CD8-positive, alpha-beta memory T cell (primary cell): ENCODE measurements around the gene UQCR11. TPM values are rescaled to one million over a fixed set of nuclear protein-coding genes. Genes with fewer than 3 reads are reported as not detected.

Experiments used
- CTCF ChIA-PET: fragments of 350-600 bp; sonication (Branson Sonifier 250); formaldehyde crosslinking; loops from one replicate; lab custom pipeline; 2021; ENCODE audit warnings: antibody characterized with exemption; lab: Charles Lee
- POLR2A ChIA-PET: fragments of 350-600 bp; sonication (Branson Sonifier 250); formaldehyde crosslinking; loops from one replicate; lab custom pipeline; 2021; ENCODE audit warnings: antibody characterized with exemption; lab: Charles Lee
- DNase-seq, 5 donors: peaks; one replicate each; pipeline versions ENCODE4 v3.0.0 to v3.0.0-alpha.2; 2020 to 2022; ENCODE audit warnings: mixed read lengths in 1 of 5
- H3K27ac ChIP-seq: one replicate; pipeline ENCODE4 v1.7.0; 2013; ENCODE audit warnings: low read depth, mild to moderate bottlenecking, low read length, moderate library complexity
- H3K27me3 ChIP-seq: 2 replicates; pipeline ENCODE4 v1.7.0; 2013; ENCODE audit warnings: low read length, mild to moderate bottlenecking; ENCODE audit not compliant: insufficient read depth, poor library complexity, severe bottlenecking
- H3K36me3 ChIP-seq: 2 replicates; pipeline ENCODE4 v1.7.0; 2013; ENCODE audit warnings: mild to moderate bottlenecking, low read length, moderate library complexity; ENCODE audit not compliant: insufficient read depth
- H3K4me1 ChIP-seq: 2 replicates; pipeline ENCODE4 v1.7.0; 2013; ENCODE audit warnings: mild to moderate bottlenecking, low read length, moderate library complexity; ENCODE audit not compliant: insufficient read depth
- H3K4me3 ChIP-seq: 2 replicates; pipeline ENCODE4 v1.7.0; 2013; ENCODE audit warnings: mild to moderate bottlenecking, low read length
- H3K9me3 ChIP-seq: 2 replicates; pipeline ENCODE4 v1.7.0; 2013; ENCODE audit warnings: mild to moderate bottlenecking, low read length
- H3K27ac Mint-ChIP-seq, 8 donors: one replicate each; pipeline ENCODE4 v1.8.0; 2020 to 2021; ENCODE audit warnings: mixed read lengths in 8 of 8, mild to moderate bottlenecking in 6 of 8, inconsistent platforms in 3 of 8, moderate library complexity in 3 of 8
- H3K27me3 Mint-ChIP-seq, 2 donors: one replicate each; pipeline ENCODE4 v1.8.0; 2020 to 2021; ENCODE audit warnings: mixed read lengths in 2 of 2, mild to moderate bottlenecking in 1 of 2, moderate library complexity in 1 of 2
- H3K36me3 Mint-ChIP-seq, 3 donors: one replicate each; pipeline ENCODE4 v1.8.0; 2020 to 2021; ENCODE audit warnings: mixed read lengths in 3 of 3, inconsistent platforms in 1 of 3, mild to moderate bottlenecking in 1 of 3
- H3K4me1 Mint-ChIP-seq, 3 donors: one replicate each; pipeline ENCODE4 v1.8.0; 2020 to 2021; ENCODE audit warnings: mixed read lengths in 3 of 3, inconsistent platforms in 1 of 3, mild to moderate bottlenecking in 1 of 3
- H3K4me3 Mint-ChIP-seq, 7 donors: one replicate each; pipeline ENCODE4 v1.8.0; 2020 to 2021; ENCODE audit warnings: mixed read lengths in 7 of 7, mild to moderate bottlenecking in 6 of 7, moderate library complexity in 4 of 7, inconsistent platforms in 2 of 7
- H3K9me3 Mint-ChIP-seq, 5 donors: one replicate each; pipeline ENCODE4 v1.8.0; 2020 to 2022; ENCODE audit warnings: mixed read lengths in 5 of 5, mild to moderate bottlenecking in 3 of 5, moderate library complexity in 2 of 5, inconsistent platforms in 1 of 5
- polyA plus RNA-seq: library from polyadenylated mRNA; unstranded; fragments of 300-500 nt; fragmentation: Illumina TruSeq; gene quantifications from one replicate; pipeline ENCODE4 v1.2.3, GENCODE V29; 2021
- total RNA-seq, 2 experiments: library from RNA; stranded (reverse); gene quantifications; one replicate each; pipeline ENCODE4 v1.2.3, GENCODE V29; 2021

UQCR11 gene
- total and polyA plus RNA-seq, 3 experiments from 2014 or later = 239 to 613 (median 266) TPM

DNA sequence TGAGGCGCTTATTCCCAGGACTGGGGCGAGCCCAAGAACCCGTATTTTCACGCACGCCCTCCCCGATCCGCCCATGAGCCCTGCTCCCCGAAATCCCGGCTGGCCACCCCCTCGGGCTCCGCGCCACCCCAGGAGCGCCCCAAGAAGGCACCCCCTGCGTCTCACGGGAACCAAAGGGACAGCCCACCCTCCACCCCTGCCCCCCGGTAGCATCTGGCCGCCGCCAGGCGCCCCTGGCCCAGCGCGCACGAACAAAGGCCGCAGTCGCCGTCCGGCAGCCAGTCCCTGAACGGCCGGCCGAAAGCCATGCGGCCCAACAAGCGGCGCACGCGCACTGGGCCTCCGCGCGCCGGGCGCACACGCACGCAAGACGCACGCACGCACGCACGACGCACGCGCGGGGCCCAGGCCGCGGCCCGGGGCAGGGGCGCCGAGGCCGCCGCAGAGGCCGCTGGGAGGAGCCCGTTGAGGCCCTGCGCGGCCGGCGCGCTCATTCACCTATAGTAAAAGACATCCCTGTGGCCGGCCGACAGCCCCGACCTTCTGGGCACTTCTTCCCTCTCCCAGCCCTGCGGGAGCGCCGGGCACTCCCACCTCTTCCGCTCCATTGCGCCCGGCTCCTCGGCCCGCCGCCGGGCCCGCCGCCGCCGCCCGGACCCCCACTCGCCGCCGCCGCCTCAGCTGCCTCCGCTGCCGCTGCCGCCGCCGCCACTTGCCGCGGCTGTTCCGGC lies 13.1 kb downstream of the UQCR11 start:
- Mint-ChIP-seq H3K9me3 (no peaks in the 10 kb centered on the region), H3K4me1 (peaks cover 14 to 23% (median 15%) of the 10 kb centered on the region in 3 donors), H3K4me3 (peak overlapping the region; percentile 84 to 91 (median 86)), H3K27me3 (no peaks in the 10 kb centered on the region), H3K27ac (peak overlapping the region; percentile 79 to 96 (median 90)), H3K36me3 (peaks cover 0 to 14% (median 0%) of the 10 kb centered on the region in 3 donors)
- POLR2A ChIA-PET = interaction anchor here (0.6 to 1.6 kb wide), 8 partner anchors 10 to 728 kb away, joined by 3 to 21 read pairs (median 5); partner anchors contain the start of genes MEX3D, TCF3 and UQCR11
- Histone ChIP-seq H3K36me3 (peaks cover 2% of the 10 kb centered on the region), H3K27ac (peak overlapping the region; percentile 80), H3K4me1 (peaks cover 13% of the 10 kb centered on the region), H3K4me3 (peak overlapping the region; percentile 87), H3K9me3 (no peaks in the 10 kb centered on the region), H3K27me3 (no peaks in the 10 kb centered on the region)
- peak; percentile 76 to 88 (median 86) for DNase-seq
- CTCF ChIA-PET = interaction anchor here (0.8 to 1.0 kb wide), 2 partner anchors 14 to 46 kb away, joined by 3 to 5 read pairs; partner anchors contain the start of gene UQCR11

DNA sequence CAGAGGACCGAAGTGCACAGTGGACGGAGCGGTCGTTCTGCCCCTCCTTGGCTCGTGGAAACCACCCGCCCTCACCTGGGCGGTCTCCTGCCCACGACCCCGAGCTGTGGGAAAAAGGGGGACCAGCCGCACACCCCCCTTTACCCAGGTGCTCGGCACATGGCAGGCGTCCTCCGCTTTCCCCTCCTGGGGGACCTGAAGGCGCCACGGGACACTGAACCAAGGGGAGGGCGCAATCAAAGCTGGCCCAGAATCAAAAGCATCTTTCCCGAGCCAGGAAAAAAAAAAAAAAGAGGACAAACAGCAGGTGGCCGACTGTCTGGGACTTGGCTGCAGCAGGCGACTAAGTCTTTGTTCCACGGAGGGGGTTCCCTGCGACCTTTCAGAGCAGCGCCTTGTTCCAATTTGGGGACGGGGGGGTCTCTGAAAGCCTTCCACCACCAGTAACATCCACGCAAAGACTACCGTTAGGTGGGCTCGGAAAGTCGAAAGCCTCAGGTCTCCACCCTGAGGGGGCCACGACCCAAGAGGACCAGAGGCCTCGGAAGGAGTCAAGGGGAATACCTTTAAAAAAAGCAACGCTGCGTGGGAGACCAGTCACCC lies 13.7 kb downstream of the UQCR11 start:
- Histone ChIP-seq H3K27me3 (no peaks in the 10 kb centered on the region), H3K9me3 (no peaks in the 10 kb centered on the region), H3K36me3 (no peaks in the 10 kb centered on the region), H3K4me3 (peak overlapping the region; percentile 87), H3K4me1 (peaks cover 13% of the 10 kb centered on the region), H3K27ac (peak overlapping the region; percentile 80)
- peak overlapping the region; percentile 79 to 96 (median 90) for H3K27ac Mint-ChIP-seq
- POLR2A ChIA-PET = interaction anchor here (0.6 kb wide), 1 partner anchor 427 kb away, joined by 3 read pairs; no protein-coding TSS in a partner anchor
- DNase-seq = peak in 1 of 5 donors; percentile 44
- H3K4me1 Mint-ChIP-seq = peaks cover 14 to 23% (median 15%) of the 10 kb centered on the region in 3 donors
- CTCF ChIA-PET = no interaction called here
- H3K27me3 Mint-ChIP-seq = no peaks in the 10 kb centered on the region
- peak overlapping the region; percentile 84 to 91 (median 86) for H3K4me3 Mint-ChIP-seq
- peaks cover 0 to 10% (median 0%) of the 10 kb centered on the region in 3 donors for H3K36me3 Mint-ChIP-seq
- H3K9me3 Mint-ChIP-seq = no peaks in the 10 kb centered on the region

DNA sequence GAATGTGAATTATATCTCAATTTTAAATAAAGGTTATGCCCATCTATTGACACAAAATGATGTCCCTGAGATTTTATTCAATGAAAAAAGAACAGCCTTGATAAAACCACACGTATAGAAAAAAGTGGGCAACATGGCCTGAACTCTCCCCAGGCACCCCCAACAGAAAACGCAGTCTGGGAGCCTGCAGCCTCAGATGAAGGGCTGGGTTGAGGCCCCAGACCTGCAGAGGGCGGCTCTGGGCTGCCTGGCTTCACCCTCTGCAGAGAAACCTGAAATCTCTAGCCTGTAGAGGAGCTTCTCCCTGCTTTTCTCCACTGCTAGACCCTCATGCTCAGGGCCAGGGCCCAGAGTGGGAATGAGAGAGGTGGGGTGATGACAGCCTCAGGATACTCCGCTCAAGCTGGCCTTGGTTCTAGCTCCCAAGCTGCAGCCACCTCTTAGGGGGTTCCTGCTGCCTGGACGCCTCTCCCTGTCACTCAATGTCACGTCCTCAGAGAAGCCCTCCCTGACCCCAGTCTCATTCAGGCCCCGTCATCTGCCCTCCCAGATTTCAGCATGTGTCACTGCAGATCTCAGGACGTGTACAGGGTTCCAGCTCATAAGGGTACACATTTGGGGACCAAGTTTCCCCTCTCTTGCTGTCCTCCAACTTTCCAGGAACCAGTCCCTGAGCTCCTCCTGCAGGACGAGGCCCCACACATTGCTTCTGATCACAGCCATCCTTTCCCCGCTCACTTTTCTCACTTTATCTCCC lies 14.4 kb downstream of the UQCR11 start:
- POLR2A ChIA-PET = interaction anchor here (0.6 to 0.7 kb wide), 2 partner anchors 15 to 427 kb away, joined by 3 read pairs; partner anchors contain the start of gene UQCR11
- Histone ChIP-seq H3K36me3 (no peaks in the 10 kb centered on the region), H3K4me1 (peaks cover 13% of the 10 kb centered on the region), H3K27me3 (no peaks in the 10 kb centered on the region), H3K4me3 (peak overlapping the region; percentile 87), H3K27ac (peak overlapping the region; percentile 80), H3K9me3 (no peaks in the 10 kb centered on the region)
- Mint-ChIP-seq H3K36me3 (peaks cover 0 to 11% (median 0%) of the 10 kb centered on the region in 3 donors), H3K27ac (peak overlapping the region; percentile 79 to 96 (median 90)), H3K9me3 (no peaks in the 10 kb centered on the region), H3K4me3 (peak overlapping the region; percentile 84 to 91 (median 86)), H3K4me1 (peaks cover 14 to 28% (median 15%) of the 10 kb centered on the region in 3 donors), H3K27me3 (no peaks in the 10 kb centered on the region)
- peak in 2 of 5 donors; percentile 35 to 48 for DNase-seq
- CTCF ChIA-PET = interaction anchor here (1.0 to 1.8 kb wide), 2 partner anchors 12 to 44 kb away, joined by 4 to 5 read pairs; no protein-coding TSS in a partner anchor

DNA sequence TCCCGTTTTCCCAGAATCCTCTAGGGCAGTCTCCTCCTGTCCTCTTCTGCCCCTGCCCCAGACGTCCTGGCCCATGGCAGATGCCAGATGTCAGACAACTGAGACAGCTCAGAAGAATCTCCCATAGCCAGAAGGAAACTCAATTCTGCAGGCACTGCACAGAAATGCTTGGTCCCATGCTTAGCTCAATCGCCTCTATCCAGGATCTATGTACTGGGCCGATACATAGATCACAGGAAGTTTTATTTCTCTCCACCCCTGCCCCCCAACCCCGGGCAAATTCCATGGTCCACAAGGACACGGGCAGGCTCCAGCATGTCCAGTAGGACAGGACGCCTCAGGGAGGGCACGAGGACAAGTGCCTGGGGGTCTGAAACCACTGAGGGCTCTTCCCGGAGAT lies 17.4 kb downstream of the UQCR11 start:
- Histone ChIP-seq H3K4me1 (peaks cover 13% of the 10 kb centered on the region), H3K4me3 (no peak overlapping the region), H3K27ac (no peak overlapping the region), H3K27me3 (no peaks in the 10 kb centered on the region), H3K36me3 (no peaks in the 10 kb centered on the region), H3K9me3 (no peaks in the 10 kb centered on the region)
- ChIA-PET POLR2A (no interaction called here), CTCF (interaction anchor here (1.4 kb wide), 1 partner anchor 18 kb away, joined by 3 read pairs; the partner anchor contains the start of gene UQCR11)
- peaks cover 0 to 25% (median 0%) of the 10 kb centered on the region in 3 donors for H3K36me3 Mint-ChIP-seq
- H3K4me1 Mint-ChIP-seq = peaks cover 14 to 30% (median 15%) of the 10 kb centered on the region in 3 donors
- H3K4me3 Mint-ChIP-seq = peak overlapping the region in 1 of 7 donors; percentile 48
- H3K27ac Mint-ChIP-seq = peak overlapping the region in 2 of 8 donors; percentile 17 to 24
- no peak for DNase-seq
- H3K27me3 Mint-ChIP-seq = no peaks in the 10 kb centered on the region
- no peaks in the 10 kb centered on the region for H3K9me3 Mint-ChIP-seq

DNA sequence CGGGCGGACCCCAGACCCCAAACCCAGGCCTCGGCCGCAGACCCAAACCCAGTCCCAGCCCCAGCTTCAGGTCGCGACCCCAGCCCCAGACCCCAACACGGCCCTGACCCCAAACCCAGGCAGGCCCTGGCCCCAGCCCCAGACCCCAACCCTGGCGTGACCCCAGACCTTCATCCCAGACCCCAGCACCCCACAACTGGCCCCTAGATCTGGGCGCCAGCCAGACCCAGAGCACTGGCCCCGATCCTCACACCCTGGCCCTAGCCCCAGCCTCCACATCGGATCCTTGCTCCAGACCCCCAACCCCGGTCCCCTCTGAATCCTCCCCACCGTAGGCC lies 20.1 kb downstream of the UQCR11 start:
- Mint-ChIP-seq H3K4me1 (peaks cover 0 to 14% (median 0%) of the 10 kb centered on the region in 3 donors), H3K4me3 (no peak overlapping the region)

DNA sequence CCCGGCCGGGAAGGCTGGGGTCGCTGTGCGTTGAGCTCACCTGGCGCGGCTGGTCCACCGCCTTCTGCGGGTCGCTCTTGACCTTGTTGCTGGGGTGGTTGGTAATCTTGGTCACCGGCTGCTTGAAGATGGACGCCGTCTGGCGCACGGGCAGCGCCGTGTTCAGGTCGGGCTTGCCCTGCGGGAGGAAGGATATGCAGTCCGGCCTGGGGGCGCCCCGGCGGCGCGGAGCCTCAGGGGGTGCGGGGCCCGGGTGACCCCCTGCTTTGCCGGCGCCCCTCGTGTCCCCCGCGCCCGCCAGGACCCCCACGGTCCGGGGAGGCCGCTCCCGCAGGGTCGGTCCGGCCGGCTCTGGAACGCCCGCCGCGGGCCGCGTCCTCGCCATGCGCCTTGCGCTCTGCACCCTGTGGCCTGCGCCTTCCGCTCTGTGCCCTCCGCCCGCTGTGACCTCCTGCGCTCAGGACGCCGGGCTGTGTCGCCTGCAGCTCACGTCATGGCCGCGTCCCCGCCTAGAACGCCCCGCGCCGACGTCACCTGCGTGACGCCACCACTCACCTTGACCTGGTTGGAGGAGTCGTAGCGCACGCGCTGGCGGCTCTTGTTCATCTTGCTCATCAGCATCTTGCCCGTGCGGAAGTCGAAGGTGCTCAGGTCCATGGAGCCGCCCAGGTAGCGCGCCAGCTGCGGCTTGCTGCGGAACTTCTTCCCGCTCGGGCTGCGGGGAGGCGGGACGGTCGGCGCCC lies 20.6 kb downstream of the UQCR11 start:
- H3K9me3 ChIP-seq = no peaks in the 10 kb centered on the region
- peaks cover 0 to 51% (median 3%) of the 10 kb centered on the region in 3 donors for H3K36me3 Mint-ChIP-seq
- no peaks in the 10 kb centered on the region for H3K4me1 ChIP-seq
- H3K27me3 ChIP-seq = no peaks in the 10 kb centered on the region
- peaks cover 13% of the 10 kb centered on the region for H3K36me3 ChIP-seq
- H3K4me3 ChIP-seq = no peak overlapping the region
- H3K27ac ChIP-seq = no peak overlapping the region
- H3K9me3 Mint-ChIP-seq = no peaks in the 10 kb centered on the region
- H3K27me3 Mint-ChIP-seq = no peaks in the 10 kb centered on the region
- H3K27ac Mint-ChIP-seq = no peak overlapping the region
- H3K4me1 Mint-ChIP-seq = peaks cover 0 to 11% (median 0%) of the 10 kb centered on the region in 3 donors
- no peak overlapping the region for H3K4me3 Mint-ChIP-seq
- DNase-seq = no peak
- CTCF ChIA-PET = no interaction called here
- POLR2A ChIA-PET = no interaction called here

More for the DNA sequence above, 20.1 kb downstream of the UQCR11 start:
- Histone ChIP-seq H3K36me3 (peaks cover 13% of the 10 kb centered on the region), H3K27ac (no peak overlapping the region), H3K4me1 (peaks cover under 1% of the 10 kb centered on the region), H3K4me3 (no peak overlapping the region), H3K9me3 (no peaks in the 10 kb centered on the region), H3K27me3 (no peaks in the 10 kb centered on the region)
- ChIA-PET POLR2A (no interaction called here), CTCF (no interaction called here)
- Mint-ChIP-seq H3K27me3 (no peaks in the 10 kb centered on the region), H3K9me3 (no peaks in the 10 kb centered on the region), H3K27ac (no peak overlapping the region), H3K36me3 (peaks cover 0 to 47% (median 2%) of the 10 kb centered on the region in 3 donors)
- DNase-seq = no peak

DNA sequence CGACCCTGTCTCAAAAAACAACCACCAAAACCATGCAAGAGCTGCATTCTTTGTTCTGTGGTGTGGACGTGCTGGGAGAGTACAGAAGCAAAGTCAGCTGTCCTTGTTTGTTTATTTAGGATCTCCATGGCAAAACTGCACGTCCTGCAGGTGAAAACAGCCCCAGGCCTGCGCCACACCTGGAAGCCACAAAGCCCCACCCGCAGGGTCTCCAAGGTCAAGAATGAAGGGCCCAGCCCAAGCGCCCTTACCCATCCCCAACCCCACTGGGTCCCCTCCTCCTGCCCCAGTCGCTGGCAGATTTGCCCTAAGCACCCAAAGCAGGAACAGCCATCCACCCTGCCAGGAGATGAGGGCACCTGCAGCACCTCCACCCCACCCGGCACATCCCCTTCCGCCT lies 23.1 kb downstream of the UQCR11 start:
- no peaks in the 10 kb centered on the region for H3K9me3 ChIP-seq
- peaks cover 13% of the 10 kb centered on the region for H3K36me3 ChIP-seq
- H3K4me3 ChIP-seq = no peak overlapping the region
- H3K27me3 Mint-ChIP-seq = no peaks in the 10 kb centered on the region
- ChIA-PET CTCF (no interaction called here), POLR2A (no interaction called here)
- no peaks in the 10 kb centered on the region for H3K9me3 Mint-ChIP-seq
- H3K27me3 ChIP-seq = no peaks in the 10 kb centered on the region
- peaks cover 0 to 67% (median 3%) of the 10 kb centered on the region in 3 donors for H3K36me3 Mint-ChIP-seq
- no peak overlapping the region for H3K27ac Mint-ChIP-seq
- H3K4me1 ChIP-seq = no peaks in the 10 kb centered on the region
- DNase-seq = no peak
- H3K4me1 Mint-ChIP-seq = peaks cover 0 to 7% (median 0%) of the 10 kb centered on the region in 3 donors
- no peak overlapping the region for H3K4me3 Mint-ChIP-seq
- H3K27ac ChIP-seq = no peak overlapping the region
